ENCODE results near the gene SCAMP4.

DNA sequence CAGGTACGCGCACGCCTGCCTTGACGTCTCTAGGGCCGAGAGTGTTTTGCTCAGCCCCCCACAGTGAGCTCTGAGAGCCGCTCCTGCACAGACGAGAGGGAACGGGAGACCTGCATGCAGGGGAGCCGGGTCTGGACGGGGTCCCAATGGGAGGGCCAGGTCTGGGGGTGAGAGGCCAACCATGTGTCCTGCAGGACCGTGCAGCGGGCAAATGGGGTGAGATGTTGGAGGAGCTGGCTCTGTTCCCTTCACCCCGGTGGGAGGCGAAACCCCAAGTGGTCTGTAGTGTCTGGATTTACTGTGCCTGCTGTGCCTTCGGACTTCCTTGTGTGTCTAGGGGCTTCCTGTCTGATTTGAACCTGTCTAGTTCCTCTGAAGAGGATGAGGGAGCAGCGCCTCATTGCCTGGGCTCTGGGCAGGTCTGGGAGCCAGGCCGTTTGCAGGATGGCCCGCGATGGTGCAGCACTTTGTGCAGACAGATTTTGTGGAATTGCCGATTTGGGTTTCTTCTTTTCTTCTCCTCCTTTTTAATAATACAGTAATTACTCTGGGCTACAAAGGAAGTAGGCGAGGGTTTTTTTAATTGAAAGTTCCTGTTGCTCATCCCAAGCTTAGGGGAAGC is 37.8 kb downstream of the SCAMP4 start:
- TF ChIP-seq, protein P1, sequence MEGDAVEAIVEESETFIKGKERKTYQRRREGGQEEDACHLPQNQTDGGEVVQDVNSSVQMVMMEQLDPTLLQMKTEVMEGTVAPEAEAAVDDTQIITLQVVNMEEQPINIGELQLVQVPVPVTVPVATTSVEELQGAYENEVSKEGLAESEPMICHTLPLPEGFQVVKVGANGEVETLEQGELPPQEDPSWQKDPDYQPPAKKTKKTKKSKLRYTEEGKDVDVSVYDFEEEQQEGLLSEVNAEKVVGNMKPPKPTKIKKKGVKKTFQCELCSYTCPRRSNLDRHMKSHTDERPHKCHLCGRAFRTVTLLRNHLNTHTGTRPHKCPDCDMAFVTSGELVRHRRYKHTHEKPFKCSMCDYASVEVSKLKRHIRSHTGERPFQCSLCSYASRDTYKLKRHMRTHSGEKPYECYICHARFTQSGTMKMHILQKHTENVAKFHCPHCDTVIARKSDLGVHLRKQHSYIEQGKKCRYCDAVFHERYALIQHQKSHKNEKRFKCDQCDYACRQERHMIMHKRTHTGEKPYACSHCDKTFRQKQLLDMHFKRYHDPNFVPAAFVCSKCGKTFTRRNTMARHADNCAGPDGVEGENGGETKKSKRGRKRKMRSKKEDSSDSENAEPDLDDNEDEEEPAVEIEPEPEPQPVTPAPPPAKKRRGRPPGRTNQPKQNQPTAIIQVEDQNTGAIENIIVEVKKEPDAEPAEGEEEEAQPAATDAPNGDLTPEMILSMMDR (IDR thresholded peaks at IDR 0.05 in 4 of 5, conservative IDR thresholded peaks at IDR 0.05 in 1 of 5): no peak
- no peak for TF ChIP-seq POLR2A (IDR thresholded peaks at IDR 0.05)

Data from gastrocnemius medialis (tissue), 4 donors.